Testis (tissue), 3 donors: ENCODE measurements around the gene PIGM. TPM values are rescaled to one million over a fixed set of nuclear protein-coding genes. Genes with fewer than 3 reads are reported as not detected.

Source experiments
- DNase-seq: peaks from one replicate; pipeline ENCODE4 v3.0.0-alpha.2; 2019
- H3K27ac ChIP-seq, 2 donors: fragments of 200-600 bp; sonication (generic); one replicate each; pipeline ENCODE4 v1.5.1; 2019
- H3K27me3 ChIP-seq: fragments of 200-600 bp; sonication (generic); one replicate; pipeline ENCODE4 v1.5.1; 2019
- H3K36me3 ChIP-seq: fragments of 200-600 bp; sonication (generic); one replicate; pipeline ENCODE4 v1.5.1; 2017; ENCODE audit warnings: low read depth; ENCODE audit errors: missing control alignments
- H3K4me1 ChIP-seq: fragments of 200-600 bp; sonication (generic); one replicate; pipeline ENCODE4 v1.5.1; 2019
- H3K4me3 ChIP-seq, 2 donors: fragments of 200-600 bp; sonication (generic); one replicate each; pipeline ENCODE4 v1.5.1; 2017 to 2019
- H3K9me3 ChIP-seq: fragments of 200-600 bp; sonication (generic); one replicate; pipeline ENCODE4 v1.5.1; 2017
- CTCF ChIP-seq, 3 experiments: fragments of 450-650 bp in 2 of 3; fragments of 200-600 bp in 1 of 3; sonication (generic) in 1 of 3; IDR thresholded peaks; one replicate each; pipeline ENCODE4 v1.5.1; 2016 to 2019; ENCODE audit warnings: antibody characterized with exemption in 3 of 3, mild to moderate bottlenecking in 2 of 3, moderate library complexity in 1 of 3
- POLR2A ChIP-seq: fragments of 450-650 bp; IDR thresholded peaks from one replicate; pipeline ENCODE4 v1.6.1; 2017; ENCODE audit warnings: antibody characterized with exemption, mild to moderate bottlenecking, moderate library complexity
- WGBS, 2 donors: methylation state at CpG; one replicate each; pipeline ENCODE4 v1.1.5; 2018; 5-methylcytosine and 5-hydroxymethylcytosine counted together
- intact Hi-C: fragments of 100-400 bp; cut with DNase I; formaldehyde crosslinking; loops from one replicate; pipeline ENCODE4 v1.15.1; 2023; ENCODE audit warnings: low total_unique reads
- polyA plus RNA-seq: library from polyadenylated mRNA; stranded (reverse); fragments of 350-450 nt; fragmentation: Illumina TruSeq; extraction: RNeasy Lipid Tissue Mini Kit (QIAGEN cat#74804); gene quantifications from one replicate; pipeline ENCODE4 v1.2.3, GENCODE V29; 2014; ENCODE audit warnings: low read depth, low replicate concordance; ENCODE audit not compliant: insufficient read depth
- total RNA-seq, 2 donors: library from RNA; depleted of rRNA; stranded (reverse); fragments of >200 nt; gene quantifications; one replicate each; pipeline ENCODE4 v1.2.3, GENCODE V29; 2016

PIGM gene
- total and polyA plus RNA-seq, 3 donors from 2014 or later, result 5.1 to 9.1 (median 6.5) TPM

DNA sequence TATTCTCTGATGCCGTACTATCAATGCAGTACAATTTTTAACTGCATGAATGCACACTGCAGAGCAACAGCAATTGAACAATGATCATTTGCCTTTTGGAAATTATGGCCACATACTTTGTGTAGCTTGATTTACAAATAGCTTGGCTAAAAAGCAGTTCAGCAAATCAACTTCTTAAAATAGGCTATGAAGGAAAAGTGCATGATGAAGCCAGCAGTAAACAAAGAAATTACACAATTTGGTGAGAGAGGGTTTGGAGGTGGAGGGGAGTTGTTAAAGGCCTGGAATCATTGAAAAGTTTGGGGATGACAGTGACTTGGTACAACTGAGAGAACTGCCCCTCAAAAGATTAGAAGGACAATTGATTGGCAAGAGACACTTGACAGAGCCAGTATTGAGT lies 6.5 kb downstream of the PIGM start:
- intact Hi-C loops, result no loop called here
- 85 to 91% methylated on average over 1 of the region's 1 CpG for WGBS, 2 donors

DNA sequence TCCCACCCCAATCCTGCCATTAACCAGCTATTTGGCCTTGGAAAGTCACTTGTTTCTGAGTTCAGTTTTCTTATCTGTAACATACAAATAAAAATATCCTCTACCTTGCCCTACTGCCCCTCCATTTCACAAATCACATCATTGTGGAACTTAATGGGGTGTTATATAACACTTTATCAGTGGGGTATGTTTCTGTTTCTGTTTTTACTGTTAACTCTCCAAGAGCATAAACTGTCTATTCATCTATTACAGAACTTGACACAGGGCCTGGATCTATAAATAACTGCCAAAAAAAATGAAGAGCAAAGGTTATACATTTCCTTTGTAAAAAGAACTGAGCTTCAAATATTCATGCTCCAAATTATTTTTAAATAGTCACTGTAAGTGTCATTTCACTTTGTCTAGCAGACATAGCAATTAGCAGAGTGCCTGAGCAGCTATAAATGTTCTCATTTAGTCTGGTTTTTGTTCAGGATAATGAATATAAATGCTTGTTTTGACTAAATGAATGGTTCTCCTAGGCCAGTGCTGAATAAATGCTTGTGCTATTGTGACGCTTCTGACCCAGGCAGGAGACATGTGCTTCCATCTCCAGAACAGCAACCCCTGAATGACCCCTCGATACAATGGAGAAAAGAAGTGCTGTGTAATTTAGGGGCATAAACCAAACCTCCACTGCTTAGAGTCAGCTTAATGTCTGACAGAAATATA lies 7.4 kb downstream of the PIGM start:
- H3K36me3 ChIP-seq, result no peaks in the 10 kb centered on the region
- intact Hi-C loops, result no loop called here
- no peak for DNase-seq
- peaks cover 5% of the 10 kb centered on the region for H3K4me1 ChIP-seq
- H3K4me3 ChIP-seq, result no peak overlapping the region
- TF ChIP-seq POLR2A (no peak), CTCF (IDR thresholded peaks at IDR 0.05) (no peak)
- no peaks in the 10 kb centered on the region for H3K27me3 ChIP-seq
- H3K27ac ChIP-seq, result no peak overlapping the region
- no peaks in the 10 kb centered on the region for H3K9me3 ChIP-seq
- 35 to 63% methylated on average over 2 of the region's 2 CpGs for WGBS, 2 donors

More for the DNA sequence above, 6.5 kb downstream of the PIGM start:
- Histone ChIP-seq H3K9me3 (no peaks in the 10 kb centered on the region), H3K27me3 (no peaks in the 10 kb centered on the region), H3K36me3 (no peaks in the 10 kb centered on the region), H3K4me3 (no peak overlapping the region), H3K4me1 (peaks cover 5% of the 10 kb centered on the region), H3K27ac (no peak overlapping the region)
- TF ChIP-seq POLR2A, result no peak
- TF ChIP-seq CTCF (IDR thresholded peaks at IDR 0.05), result no peak
- DNase-seq, result no peak

DNA sequence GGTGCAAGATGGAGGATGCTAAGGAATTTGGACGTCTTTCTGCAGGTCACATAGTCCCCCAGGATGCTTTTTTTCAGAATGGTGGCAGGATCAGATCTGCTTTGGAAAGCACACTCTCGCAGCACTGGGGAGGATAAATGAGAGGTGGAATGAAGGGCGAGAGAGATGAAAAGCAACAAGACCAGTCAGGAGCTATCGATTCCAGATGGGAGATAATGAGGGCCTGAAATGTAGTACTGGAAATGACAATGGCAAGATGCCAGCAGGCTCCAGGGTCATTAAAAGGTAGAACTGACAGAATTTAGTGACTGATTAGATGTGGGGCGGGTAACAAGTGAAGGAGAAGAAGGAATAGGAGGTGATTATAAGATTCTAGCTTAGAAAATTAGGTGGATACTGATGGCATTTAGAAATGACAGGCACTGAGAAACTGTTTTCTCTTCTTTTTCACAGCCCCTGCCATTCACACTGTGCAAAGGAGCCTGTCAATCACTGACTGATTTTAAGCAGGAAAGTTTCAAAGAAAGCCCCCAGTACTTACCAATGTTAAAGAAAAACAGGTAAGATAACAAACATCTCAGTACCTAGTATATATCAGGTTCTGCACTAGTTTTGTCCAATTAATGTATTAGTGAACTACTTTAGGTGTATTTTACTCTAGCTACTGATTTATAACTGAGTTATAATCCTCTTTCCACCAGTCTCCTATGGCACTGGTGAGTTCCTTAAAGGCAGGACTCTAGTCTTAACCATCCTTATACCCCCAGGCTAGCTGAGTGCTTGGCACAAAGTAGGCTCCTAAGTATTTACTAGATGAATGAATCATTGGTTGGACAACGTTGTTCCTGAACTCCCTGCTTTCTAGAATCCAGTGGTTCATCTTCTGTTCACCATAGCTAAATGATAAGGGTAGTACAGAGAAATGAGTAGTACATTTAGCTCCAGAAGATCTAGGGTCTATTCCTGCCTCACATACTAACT lies 9.2 kb downstream of the PIGM start:
- Histone ChIP-seq H3K36me3 (no peaks in the 10 kb centered on the region), H3K9me3 (no peaks in the 10 kb centered on the region), H3K4me3 (no peak overlapping the region), H3K27me3 (no peaks in the 10 kb centered on the region), H3K4me1 (peaks cover 5% of the 10 kb centered on the region), H3K27ac (no peak overlapping the region)
- WGBS, 2 donors, result 66 to 69% methylated on average over 6 of the region's 6 CpGs
- DNase-seq, result no peak
- intact Hi-C loops, result no loop called here
- TF ChIP-seq POLR2A, result no peak
- no peak for TF ChIP-seq CTCF (IDR thresholded peaks at IDR 0.05)

GRCh38 chr1:160021376-160022074 lies 10.3 kb downstream of the PIGM start:
- H3K27ac ChIP-seq, result no peak overlapping the region
- H3K27me3 ChIP-seq, result no peaks in the 10 kb centered on the region
- DNase-seq, result no peak
- no peaks in the 10 kb centered on the region for H3K9me3 ChIP-seq
- no peak overlapping the region for H3K4me3 ChIP-seq
- WGBS, 2 donors, result 83 to 85% methylated on average over 5 of the region's 5 CpGs
- intact Hi-C loops, result no loop called here
- H3K4me1 ChIP-seq, result peaks cover 5% of the 10 kb centered on the region
- TF ChIP-seq CTCF (IDR thresholded peaks at IDR 0.05), result no peak
- H3K36me3 ChIP-seq, result no peaks in the 10 kb centered on the region
